ENCODE measurements around the gene KAZN. TPM values are rescaled to one million over a fixed set of nuclear protein-coding genes. Genes with fewer than 3 reads are reported as not detected.

The KAZN gene
- total RNA-seq, 2 donors from 2014 or later = 3.4 to 12.2 TPM

- Histone ChIP-seq H3K4me3 (no peak overlapping the region), H3K9me3 (no peaks in the 10 kb centered on the region), H3K27me3 (no peaks in the 10 kb centered on the region), H3K27ac (peak overlapping the region in 1 of 4 donors; percentile 13), H3K36me3 (replicated peaks in 1 of 2; ENCODE audit: insufficient read depth in 1 of 2, low read depth in 2 of 2) (no peaks in the 10 kb centered on the region), H3K4me1 (no peaks in the 10 kb centered on the region)
- DNase-seq (peak in 1 of 4 donors; percentile 22), ATAC-seq (peak; percentile 24)
- intact Hi-C loops (cut with DNase I) = no loop called here
- no peak for TF ChIP-seq CTCF (IDR thresholded peaks at IDR 0.05)
- WGBS, 2 donors = 79 to 87% methylated on average over 15 of the region's 15 CpGs
These were observed 369.9 kb downstream of the KAZN start for GRCh38 chr1:14968251-14968851.

- 77 to 84% methylated on average over 7 of the region's 7 CpGs for WGBS, 2 donors
These were observed 370.5 kb downstream of the KAZN start for GRCh38 chr1:14969006-14969405.

GRCh38 chr1:14970115-14970798 lies 371.8 kb downstream of the KAZN start:
- WGBS, 2 donors = 62 to 70% methylated on average over 14 to 16 of the region's 16 CpGs
- TF ChIP-seq CTCF (IDR thresholded peaks at IDR 0.05) (no peak), POLR2A (IDR thresholded peaks at IDR 0.05) (no peak)

More at GRCh38 chr1:14969006-14969405, 370.5 kb downstream of the KAZN start:
- no peaks in the 10 kb centered on the region for H3K4me1 ChIP-seq
- intact Hi-C loops (cut with DNase I) = no loop called here
- H3K9me3 ChIP-seq = no peaks in the 10 kb centered on the region
- H3K4me3 ChIP-seq = no peak overlapping the region
- ATAC-seq (no peak), DNase-seq (no peak)
- peak overlapping the region in 1 of 4 donors; percentile 13 for H3K27ac ChIP-seq
- H3K27me3 ChIP-seq = no peaks in the 10 kb centered on the region
- no peaks in the 10 kb centered on the region for H3K36me3 ChIP-seq (replicated peaks in 1 of 2; ENCODE audit: insufficient read depth in 1 of 2, low read depth in 2 of 2)
- no peak for TF ChIP-seq CTCF (IDR thresholded peaks at IDR 0.05)
- no peak for TF ChIP-seq POLR2A (IDR thresholded peaks at IDR 0.05)

GRCh38 chr1:14970799-14971141 lies 372.3 kb downstream of the KAZN start:
- ATAC-seq = no peak
- 78 to 88% methylated on average over 4 to 5 of the region's 5 CpGs for WGBS, 2 donors
- intact Hi-C loops (cut with DNase I) = no loop called here
- H3K4me1 ChIP-seq = no peaks in the 10 kb centered on the region
- H3K4me3 ChIP-seq = no peak overlapping the region
- no peaks in the 10 kb centered on the region for H3K9me3 ChIP-seq
- TF ChIP-seq CTCF (IDR thresholded peaks at IDR 0.05) (no peak), POLR2A (IDR thresholded peaks at IDR 0.05) (no peak)
- no peaks in the 10 kb centered on the region for H3K36me3 ChIP-seq (replicated peaks in 1 of 2; ENCODE audit: insufficient read depth in 1 of 2, low read depth in 2 of 2)
- no peaks in the 10 kb centered on the region for H3K27me3 ChIP-seq
- no peak for DNase-seq
- H3K27ac ChIP-seq = no peak overlapping the region

More at GRCh38 chr1:14970115-14970798, 371.8 kb downstream of the KAZN start:
- Histone ChIP-seq H3K36me3 (replicated peaks in 1 of 2; ENCODE audit: insufficient read depth in 1 of 2, low read depth in 2 of 2) (no peaks in the 10 kb centered on the region), H3K27me3 (no peaks in the 10 kb centered on the region), H3K4me3 (no peak overlapping the region), H3K27ac (no peak overlapping the region), H3K9me3 (no peaks in the 10 kb centered on the region), H3K4me1 (no peaks in the 10 kb centered on the region)
- peak; percentile 29 to 56 (median 54) for DNase-seq
- intact Hi-C loops (cut with DNase I) = no loop called here
- peak; percentile 50 for ATAC-seq

GRCh38 chr1:14971221-14971620 lies 372.7 kb downstream of the KAZN start:
- no peaks in the 10 kb centered on the region for H3K36me3 ChIP-seq (replicated peaks in 1 of 2; ENCODE audit: insufficient read depth in 1 of 2, low read depth in 2 of 2)
- no peaks in the 10 kb centered on the region for H3K9me3 ChIP-seq
- no peak overlapping the region for H3K4me3 ChIP-seq
- TF ChIP-seq CTCF (IDR thresholded peaks at IDR 0.05) (no peak), POLR2A (IDR thresholded peaks at IDR 0.05) (no peak)
- H3K27ac ChIP-seq = no peak overlapping the region
- H3K4me1 ChIP-seq = no peaks in the 10 kb centered on the region
- 87 to 88% methylated on average over 12 of the region's 12 CpGs for WGBS, 2 donors
- ATAC-seq = no peak
- H3K27me3 ChIP-seq = no peaks in the 10 kb centered on the region
- DNase-seq = no peak
- intact Hi-C loops (cut with DNase I) = no loop called here

Data from body of pancreas (tissue), 4 donors.